HG03460 (cell line): Measurements from ENCODE around the gene DLGAP3.

Experiments used
- ATAC-seq: cut with Tn5 transposase; IDR thresholded peaks from one replicate; pipeline ENCODE4 v1.9.1; 2021; ENCODE audit not compliant: unreplicated experiment

The DLGAP3 gene

GRCh38 chr1:34868230-34869049, 61.0 kb downstream of the DLGAP3 start:
- ATAC-seq: no peak

- no peak for ATAC-seq
Measured at GRCh38 chr1:34867415-34867814, 62.0 kb downstream of the DLGAP3 start.

GRCh38 chr1:34866762-34867109, 62.7 kb downstream of the DLGAP3 start:
- ATAC-seq: no peak

GRCh38 chr1:34865981-34866761, 63.3 kb downstream of the DLGAP3 start:
- no peak for ATAC-seq

- ATAC-seq: no peak
Measured at GRCh38 chr1:34865573-34865972, 63.9 kb downstream of the DLGAP3 start.

GRCh38 chr1:34864759-34865158, 64.7 kb downstream of the DLGAP3 start:
- no peak for ATAC-seq

- no peak for ATAC-seq
Measured at GRCh38 chr1:34863501-34863900, 65.9 kb downstream of the DLGAP3 start.

- peak; percentile 95 for ATAC-seq
Measured at GRCh38 chr1:34859446-34860200, 69.8 kb downstream of the DLGAP3 start, which contains the start of gene SMIM12. TSS of gene SMIM12 (minus strand) at chr1:34859749. CDS start at chr1:34855977, 3,772 bp downstream.

GRCh38 chr1:34858901-34859445, 70.5 kb downstream of the DLGAP3 start:
- peak; percentile 8 for ATAC-seq

GRCh38 chr1:34856697-34857096, 72.8 kb downstream of the DLGAP3 start:
- ATAC-seq: no peak

GRCh38 chr1:34852677-34853217, 76.7 kb downstream of the DLGAP3 start:
- ATAC-seq: peak; percentile 96

GRCh38 chr1:34851431-34852105, 77.9 kb downstream of the DLGAP3 start:
- no peak for ATAC-seq

GRCh38 chr1:34850382-34850781, 79.1 kb downstream of the DLGAP3 start:
- ATAC-seq: no peak

- ATAC-seq: no peak
Measured at GRCh38 chr1:34847094-34847493, 82.4 kb downstream of the DLGAP3 start.

GRCh38 chr1:34846265-34846664, 83.2 kb downstream of the DLGAP3 start:
- no peak for ATAC-seq

- ATAC-seq: no peak
Measured at GRCh38 chr1:34845131-34845901, 84.1 kb downstream of the DLGAP3 start.

GRCh38 chr1:34844252-34844634, 85.2 kb downstream of the DLGAP3 start:
- ATAC-seq: no peak

GRCh38 chr1:34843392-34844251, 85.8 kb downstream of the DLGAP3 start:
- no peak for ATAC-seq

GRCh38 chr1:34842952-34843371, 86.5 kb downstream of the DLGAP3 start:
- no peak for ATAC-seq
